GM12872 (cell line): ENCODE data around the gene P2RX2.

ENCODE experiments used
- CTCF ChIP-seq: IDR thresholded peaks from 3 replicates; pipeline ENCODE4 v1.5.1; 2011; ENCODE audit warnings: low read depth, mild to moderate bottlenecking, low read length, moderate library complexity; ENCODE audit not compliant: insufficient read depth

P2RX2 gene

GRCh38 chr12:132669166-132669879 is 50.7 kb downstream of the P2RX2 start:
- no peak for TF ChIP-seq CTCF
